ENCODE measurements around the gene RBM48.
"Not testable (repeated sequence)": the region's sequence is repeated elsewhere in the genome, so short reads cannot be mapped to it uniquely, and the experiment has no call there.

- TF ChIP-seq CTCF, POLR2A (IDR thresholded peaks at IDR 0.05): not testable (repeated sequence)
These were observed 16.5 kb downstream of the RBM48 start for GRCh38 chr7:92545116-92545515.
